GM18867 (cell line): Measurements from ENCODE around the gene PLEKHG5.

Experiments
- ATAC-seq: cut with Tn5 transposase; IDR thresholded peaks from one replicate; pipeline ENCODE4 v1.9.1; 2021; ENCODE audit warnings: mild to moderate bottlenecking, moderate library complexity; ENCODE audit not compliant: unreplicated experiment

Gene PLEKHG5

GRCh38 chr1:6509919-6510291 lies 18.4 kb upstream of the PLEKHG5 start:
- ATAC-seq: no peak

- ATAC-seq: no peak
Observed at GRCh38 chr1:6509220-6509918, 17.9 kb upstream of the PLEKHG5 start.

- no peak for ATAC-seq
Observed at GRCh38 chr1:6508816-6509189, 17.3 kb upstream of the PLEKHG5 start.

GRCh38 chr1:6508154-6508815 lies 16.8 kb upstream of the PLEKHG5 start:
- no peak for ATAC-seq

GRCh38 chr1:6507461-6507911 lies 16.0 kb upstream of the PLEKHG5 start:
- no peak for ATAC-seq

- ATAC-seq: no peak
Observed at GRCh38 chr1:6507037-6507428, 15.6 kb upstream of the PLEKHG5 start.

- no peak for ATAC-seq
Observed at GRCh38 chr1:6506210-6507036, 15.0 kb upstream of the PLEKHG5 start.

- ATAC-seq: no peak
Observed at GRCh38 chr1:6505367-6506209, 14.1 kb upstream of the PLEKHG5 start.

GRCh38 chr1:6504887-6505286 lies 13.4 kb upstream of the PLEKHG5 start:
- ATAC-seq: no peak

GRCh38 chr1:6503884-6504602 lies 12.6 kb upstream of the PLEKHG5 start:
- no peak for ATAC-seq

- no peak for ATAC-seq
Observed at GRCh38 chr1:6502000-6502891, 10.8 kb upstream of the PLEKHG5 start.

GRCh38 chr1:6501279-6501813 lies 9.9 kb upstream of the PLEKHG5 start:
- no peak for ATAC-seq

GRCh38 chr1:6500544-6501278 lies 9.2 kb upstream of the PLEKHG5 start:
- ATAC-seq: no peak

- no peak for ATAC-seq
Observed at GRCh38 chr1:6499296-6499695, 7.8 kb upstream of the PLEKHG5 start.

- no peak for ATAC-seq
Observed at GRCh38 chr1:6498576-6499111, 7.2 kb upstream of the PLEKHG5 start.

- ATAC-seq: no peak
Observed at GRCh38 chr1:6497867-6498575, 6.6 kb upstream of the PLEKHG5 start.

GRCh38 chr1:6497215-6497866 lies 5.9 kb upstream of the PLEKHG5 start:
- ATAC-seq: no peak
